KMS-11 (cell line): ENCODE measurements around the gene DBI.

ENCODE experiments used
- H2AFZ ChIP-seq: fragments of 200-600 bp; sonication (generic); 2 replicates; pipeline ENCODE4 v1.6.1; 2016; ENCODE audit warnings: antibody characterized with exemption, mixed run types, low read depth
- H3K27ac ChIP-seq: fragments of 200-600 bp; sonication (generic); 2 replicates; pipeline ENCODE4 v1.6.1; 2016; ENCODE audit warnings: mild to moderate bottlenecking, mixed run types
- H3K27me3 ChIP-seq: fragments of 200-600 bp; sonication (generic); 2 replicates; pipeline ENCODE4 v1.6.1; 2017; ENCODE audit warnings: mild to moderate bottlenecking, low read depth, mixed run types, moderate library complexity; ENCODE audit not compliant: insufficient read depth
- H3K36me3 ChIP-seq: fragments of 200-600 bp; sonication (generic); 2 replicates; pipeline ENCODE4 v1.6.1; 2017; ENCODE audit warnings: mild to moderate bottlenecking, mixed run types; ENCODE audit not compliant: insufficient read depth
- H3K4me1 ChIP-seq: fragments of 200-600 bp; sonication (generic); 2 replicates; pipeline ENCODE4 v1.6.1; 2016; ENCODE audit warnings: mild to moderate bottlenecking, low read depth, mixed run types; ENCODE audit not compliant: poor library complexity, severe bottlenecking
- H3K4me2 ChIP-seq: fragments of 200-600 bp; sonication (generic); 2 replicates; pipeline ENCODE4 v1.7.0; 2016; ENCODE audit warnings: mild to moderate bottlenecking, mixed run types
- H3K4me3 ChIP-seq: fragments of 200-600 bp; sonication (generic); IDR thresholded peaks from 2 replicates; pipeline ENCODE4 v1.6.1; 2017; ENCODE audit warnings: low read depth, low read length, mixed read lengths; ENCODE audit not compliant: insufficient read depth
- H3K79me2 ChIP-seq: fragments of 200-600 bp; sonication (generic); 2 replicates; pipeline ENCODE4 v1.6.1; 2016; ENCODE audit warnings: low read depth, mixed run types; ENCODE audit not compliant: insufficient read depth
- H3K9ac ChIP-seq: fragments of 200-600 bp; sonication (generic); 2 replicates; pipeline ENCODE4 v1.6.1; 2016; ENCODE audit warnings: mild to moderate bottlenecking, mixed run types
- H4K20me1 ChIP-seq: fragments of 200-600 bp; sonication (generic); 2 replicates; pipeline ENCODE4 v1.6.1; 2016; ENCODE audit warnings: mild to moderate bottlenecking, mixed run types; ENCODE audit not compliant: insufficient read depth
- TF ChIP-seq, protein P1 (sequence below): fragments of 200-600 bp; sonication (generic); conservative IDR thresholded peaks from 2 replicates; pipeline ENCODE4 v1.6.1; 2017; ENCODE audit warnings: low read depth, mild to moderate bottlenecking, antibody characterized with exemption, low read length, moderate library complexity, mixed read lengths

DBI gene

DNA sequence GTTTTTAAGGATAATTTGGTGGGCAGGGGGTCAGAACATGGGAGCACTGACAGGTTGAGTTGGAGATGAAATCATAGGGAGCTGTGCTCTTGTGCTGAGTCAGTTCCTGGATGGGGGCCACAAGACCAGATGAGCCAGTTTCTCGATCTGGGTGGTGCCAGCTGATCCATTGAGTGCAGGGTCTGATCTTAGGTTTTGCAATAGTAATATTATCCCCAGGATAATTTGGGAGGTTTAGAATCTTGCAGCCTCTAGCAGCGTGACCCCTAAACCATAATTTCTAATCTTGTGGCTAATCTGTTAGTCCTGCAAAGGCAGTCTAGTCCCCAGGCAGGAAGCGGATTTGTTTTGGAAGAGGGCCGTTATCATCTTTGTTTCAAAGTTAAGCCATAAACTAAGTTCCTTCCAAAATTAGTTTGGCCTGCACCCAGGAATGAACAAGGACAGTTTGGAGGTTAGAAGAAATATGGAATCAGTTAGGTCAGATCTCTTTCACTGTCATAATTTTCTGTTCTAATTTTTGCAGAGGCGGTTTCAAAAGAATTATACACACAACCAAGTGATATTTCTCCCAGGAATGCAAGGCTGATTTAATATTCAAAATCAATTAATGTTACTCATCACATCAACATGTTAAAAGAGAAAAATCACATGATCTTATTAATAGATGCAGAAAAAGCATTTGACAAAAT is 23.0 kb downstream of the DBI start:
- H4K20me1 ChIP-seq, result no peaks in the 10 kb centered on the region
- TF ChIP-seq, protein P1, sequence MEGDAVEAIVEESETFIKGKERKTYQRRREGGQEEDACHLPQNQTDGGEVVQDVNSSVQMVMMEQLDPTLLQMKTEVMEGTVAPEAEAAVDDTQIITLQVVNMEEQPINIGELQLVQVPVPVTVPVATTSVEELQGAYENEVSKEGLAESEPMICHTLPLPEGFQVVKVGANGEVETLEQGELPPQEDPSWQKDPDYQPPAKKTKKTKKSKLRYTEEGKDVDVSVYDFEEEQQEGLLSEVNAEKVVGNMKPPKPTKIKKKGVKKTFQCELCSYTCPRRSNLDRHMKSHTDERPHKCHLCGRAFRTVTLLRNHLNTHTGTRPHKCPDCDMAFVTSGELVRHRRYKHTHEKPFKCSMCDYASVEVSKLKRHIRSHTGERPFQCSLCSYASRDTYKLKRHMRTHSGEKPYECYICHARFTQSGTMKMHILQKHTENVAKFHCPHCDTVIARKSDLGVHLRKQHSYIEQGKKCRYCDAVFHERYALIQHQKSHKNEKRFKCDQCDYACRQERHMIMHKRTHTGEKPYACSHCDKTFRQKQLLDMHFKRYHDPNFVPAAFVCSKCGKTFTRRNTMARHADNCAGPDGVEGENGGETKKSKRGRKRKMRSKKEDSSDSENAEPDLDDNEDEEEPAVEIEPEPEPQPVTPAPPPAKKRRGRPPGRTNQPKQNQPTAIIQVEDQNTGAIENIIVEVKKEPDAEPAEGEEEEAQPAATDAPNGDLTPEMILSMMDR, result no peak
- H3K79me2 ChIP-seq, result no peaks in the 10 kb centered on the region
- H2AFZ ChIP-seq, result no peak overlapping the region
- no peaks in the 10 kb centered on the region for H3K27me3 ChIP-seq
- no peaks in the 10 kb centered on the region for H3K36me3 ChIP-seq
- no peak overlapping the region for H3K9ac ChIP-seq
- no peaks in the 10 kb centered on the region for H3K4me1 ChIP-seq
- no peak overlapping the region for H3K4me3 ChIP-seq
- H3K4me2 ChIP-seq, result no peak overlapping the region
- no peak overlapping the region for H3K27ac ChIP-seq

DNA sequence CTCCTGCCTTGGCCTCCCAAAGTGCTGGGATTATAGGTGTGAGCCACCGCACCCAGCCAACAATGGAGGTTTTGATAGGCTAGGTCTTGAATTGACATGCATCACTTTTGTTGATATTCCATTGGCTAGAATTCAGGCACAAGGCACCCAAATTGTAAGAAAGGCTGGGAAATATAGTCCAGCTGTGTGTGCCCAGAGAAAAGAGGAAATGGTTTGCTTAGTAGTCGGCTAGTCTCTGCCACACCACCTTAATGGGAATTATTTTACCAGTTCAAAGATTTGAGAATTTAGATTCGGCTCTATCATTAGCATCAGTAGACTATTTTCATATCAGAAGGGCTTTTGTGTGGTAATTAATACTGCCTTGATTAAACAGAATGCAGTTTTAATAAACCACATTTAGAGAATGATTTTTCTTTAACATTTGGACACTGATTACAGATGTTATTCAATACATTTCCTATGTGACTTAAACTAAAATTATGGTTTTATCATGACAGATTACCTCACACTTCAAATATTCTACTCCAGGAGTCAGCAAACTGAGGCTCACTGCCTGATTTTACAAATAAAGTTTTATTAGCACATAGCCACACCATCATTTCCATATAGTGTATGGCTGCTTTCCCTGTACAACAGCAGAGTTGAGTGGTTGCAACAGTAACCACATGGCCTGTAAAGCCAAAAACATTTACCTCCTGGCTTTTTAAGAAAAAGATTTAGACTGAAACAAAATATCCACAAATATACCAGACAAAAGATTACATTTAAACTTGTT is 27.4 kb downstream of the DBI start:
- Histone ChIP-seq H3K36me3 (no peaks in the 10 kb centered on the region), H3K4me3 (no peak overlapping the region), H3K27me3 (no peaks in the 10 kb centered on the region), H4K20me1 (no peaks in the 10 kb centered on the region), H3K79me2 (no peaks in the 10 kb centered on the region), H3K9ac (no peak overlapping the region), H3K4me1 (no peaks in the 10 kb centered on the region), H3K4me2 (no peak overlapping the region), H3K27ac (no peak overlapping the region), H2AFZ (no peak overlapping the region)
- TF ChIP-seq, protein P1, result no peak

DNA sequence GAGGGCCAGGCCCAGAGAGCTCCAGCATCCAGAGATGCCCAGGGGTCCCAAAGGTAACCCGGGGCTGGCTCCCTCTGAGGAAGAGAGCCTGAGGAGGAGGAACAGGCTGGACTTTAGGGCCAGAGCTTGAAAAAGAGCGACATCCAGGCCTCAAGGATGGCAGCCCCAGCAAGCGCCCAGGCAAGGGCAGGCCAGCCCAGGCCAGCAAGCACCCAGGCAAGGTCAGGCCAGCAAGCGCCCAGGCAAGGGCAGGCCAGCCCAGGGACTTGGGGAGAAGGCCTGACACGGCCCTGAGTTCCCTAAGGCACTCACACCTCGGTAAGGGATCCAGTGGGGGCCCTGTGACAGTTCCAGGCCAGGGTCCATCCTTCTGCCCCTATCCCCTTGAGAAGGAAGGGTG is 30.4 kb downstream of the DBI start:
- Histone ChIP-seq H3K4me1 (no peaks in the 10 kb centered on the region), H4K20me1 (no peaks in the 10 kb centered on the region), H3K36me3 (no peaks in the 10 kb centered on the region), H3K9ac (no peak overlapping the region), H3K4me3 (no peak overlapping the region), H3K27ac (no peak overlapping the region), H3K27me3 (no peaks in the 10 kb centered on the region), H3K79me2 (no peaks in the 10 kb centered on the region), H2AFZ (no peak overlapping the region), H3K4me2 (no peak overlapping the region)
- TF ChIP-seq, protein P1, result no peak

DNA sequence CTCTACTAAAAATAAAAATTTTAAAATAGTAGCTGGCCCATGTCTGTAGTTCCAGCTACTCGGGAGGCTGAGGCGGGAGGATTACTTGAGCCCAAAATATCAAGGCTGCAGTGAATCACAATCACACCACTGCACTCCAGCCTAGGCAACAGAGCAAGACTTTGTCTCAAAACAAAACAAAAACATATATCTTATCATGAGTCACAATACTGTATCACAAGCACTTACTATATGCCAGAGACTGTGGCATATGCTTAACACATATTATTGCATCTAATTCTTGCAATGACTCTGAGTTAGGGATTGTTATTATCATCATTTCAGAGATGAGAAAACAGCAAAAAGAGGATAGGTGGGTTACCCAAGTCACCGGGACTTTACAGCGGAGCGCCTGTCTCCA is 35.3 kb downstream of the DBI start:
- H4K20me1 ChIP-seq, result no peaks in the 10 kb centered on the region
- H2AFZ ChIP-seq, result no peak overlapping the region
- H3K4me2 ChIP-seq, result no peak overlapping the region
- no peaks in the 10 kb centered on the region for H3K4me1 ChIP-seq
- H3K79me2 ChIP-seq, result no peaks in the 10 kb centered on the region
- H3K27ac ChIP-seq, result no peak overlapping the region
- no peak overlapping the region for H3K4me3 ChIP-seq
- H3K9ac ChIP-seq, result no peak overlapping the region
- TF ChIP-seq, protein P1, result no peak
- no peaks in the 10 kb centered on the region for H3K36me3 ChIP-seq
- no peaks in the 10 kb centered on the region for H3K27me3 ChIP-seq
